DMS153 treated with DMSO at 0.1 percent for 48 hours (cell line): ENCODE data around the gene PDS5B.
"Not testable (repeated sequence)": the region's sequence is repeated elsewhere in the genome, so short reads cannot be mapped to it uniquely, and the experiment has no call there.

Experiments used
- DNase-seq: peaks from one replicate; lab custom pipeline; 2025; ENCODE audit not compliant: unreplicated experiment; lab: John Stamatoyannopoulos, UW

Gene PDS5B

DNA sequence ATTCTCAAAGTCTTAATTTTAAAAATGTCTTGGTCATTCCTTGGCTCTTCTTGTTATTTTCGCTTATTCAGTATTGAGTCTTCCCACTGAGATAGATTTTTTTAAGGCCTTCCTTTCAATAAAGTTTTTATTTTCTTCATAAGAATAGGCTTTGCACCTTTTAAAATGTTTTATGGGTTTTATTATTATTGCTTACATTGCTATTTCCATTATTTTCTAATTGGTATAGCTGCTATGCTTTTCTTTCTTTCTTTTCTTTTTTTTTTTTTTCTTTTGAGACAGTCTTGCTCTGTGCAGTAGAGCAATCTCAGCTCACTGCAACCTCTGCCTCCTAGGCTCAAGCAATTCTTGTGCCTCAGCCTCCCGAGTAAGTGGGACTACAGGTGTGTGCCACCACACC, 195.7 kb downstream of the PDS5B start:
- no peak for DNase-seq

- no peak for DNase-seq
These were observed 196.8 kb downstream of the PDS5B start for GRCh38 chr13:32783067-32783466.

DNA sequence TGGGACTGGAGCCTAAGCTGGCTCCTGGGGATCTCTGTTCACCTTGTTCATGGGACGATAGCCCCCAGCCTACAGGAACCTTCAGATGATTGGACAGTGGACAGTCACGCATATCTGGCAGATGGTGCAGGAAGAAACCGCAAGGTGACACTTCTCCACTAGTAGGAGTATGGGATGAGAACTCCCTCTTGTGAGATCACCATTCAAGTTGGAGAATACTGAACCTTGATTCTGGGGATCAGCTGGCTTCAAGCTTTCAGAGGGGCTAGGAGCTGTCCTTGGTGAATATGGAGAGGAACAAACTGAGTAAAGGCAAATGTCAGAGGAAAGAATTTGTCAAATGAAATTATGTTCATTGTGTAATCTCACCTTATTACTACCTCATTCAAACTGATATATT, 204.5 kb downstream of the PDS5B start:
- DNase-seq: no peak

- no peak for DNase-seq
These were observed 205.4 kb downstream of the PDS5B start for GRCh38 chr13:32791545-32792172.

GRCh38 chr13:32796754-32797153, 210.5 kb downstream of the PDS5B start:
- no peak for DNase-seq

GRCh38 chr13:32802159-32802558, 215.9 kb downstream of the PDS5B start:
- DNase-seq: no peak

GRCh38 chr13:32804673-32805230, 218.5 kb downstream of the PDS5B start:
- DNase-seq: no peak

DNA sequence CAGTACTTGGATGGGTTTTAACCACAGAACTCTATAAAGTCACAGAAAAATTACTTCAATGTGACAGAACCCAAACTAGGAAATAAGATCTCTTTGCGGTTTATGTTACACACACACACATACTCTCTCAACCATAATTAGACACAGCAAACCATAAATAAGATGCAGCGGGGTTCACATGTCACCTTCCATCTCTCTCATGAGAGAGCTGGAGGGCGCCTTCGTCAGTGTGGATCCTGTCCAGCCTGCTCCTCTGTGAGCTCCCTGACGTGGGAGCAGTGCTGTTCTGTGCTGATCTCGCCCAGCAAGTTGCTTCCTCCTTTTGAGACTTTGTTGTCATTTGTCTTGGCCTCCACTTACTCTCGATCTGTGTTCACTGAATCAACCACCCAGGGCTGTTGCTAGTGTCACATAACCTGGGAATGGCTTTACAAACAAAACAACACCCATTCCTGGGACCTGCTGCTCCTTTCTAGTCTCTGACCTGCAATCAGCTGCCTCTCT, 225.1 kb downstream of the PDS5B start:
- no peak for DNase-seq

DNA sequence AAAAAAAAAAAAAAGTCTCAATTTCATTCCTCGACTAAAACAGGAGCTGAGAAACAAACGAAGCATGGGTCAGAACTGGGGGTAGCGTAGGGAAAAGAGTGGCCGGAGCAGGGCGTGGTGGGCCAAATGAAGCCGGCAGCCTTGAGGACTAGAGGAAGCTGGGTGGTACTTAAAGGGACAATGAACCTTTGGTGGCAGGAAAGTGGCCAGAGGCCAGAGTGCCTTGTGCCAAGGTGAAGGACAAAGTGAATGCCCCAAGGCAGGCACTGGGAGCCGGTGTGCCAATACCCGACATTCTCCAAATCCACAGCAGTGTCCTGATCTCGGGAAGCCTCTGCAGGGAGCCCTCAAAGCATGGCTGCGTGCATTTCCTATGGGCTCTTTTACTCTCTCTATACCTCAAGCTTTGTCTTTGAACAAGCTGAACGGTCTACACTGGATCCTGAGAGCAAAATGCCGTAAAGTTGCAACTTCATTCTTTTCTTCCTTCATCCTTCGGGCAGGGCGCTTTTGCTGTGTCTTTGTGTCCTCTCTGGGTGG, 235.0 kb downstream of the PDS5B start:
- DNase-seq: no peak

GRCh38 chr13:32822771-32823170, 236.5 kb downstream of the PDS5B start:
- no peak for DNase-seq

DNA sequence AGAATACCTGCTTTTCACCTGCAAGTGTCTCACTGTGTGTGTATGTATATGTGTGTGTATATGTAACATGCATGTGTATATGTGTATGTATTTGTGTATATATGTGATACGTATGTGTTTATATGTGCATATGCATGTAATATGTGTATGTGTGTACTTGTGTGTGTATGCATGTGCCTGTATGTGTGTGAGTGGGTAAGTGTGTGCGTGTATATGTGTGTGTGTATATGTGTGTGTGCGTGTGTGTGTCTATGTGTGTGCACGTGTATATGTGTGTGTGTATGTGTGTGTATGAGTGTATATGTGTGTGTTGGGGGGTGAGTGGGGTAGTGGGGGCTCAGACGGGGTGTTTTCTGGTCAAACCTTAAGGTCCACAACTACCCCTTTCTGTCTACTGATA, 237.3 kb downstream of the PDS5B start:
- no peak for DNase-seq

DNA sequence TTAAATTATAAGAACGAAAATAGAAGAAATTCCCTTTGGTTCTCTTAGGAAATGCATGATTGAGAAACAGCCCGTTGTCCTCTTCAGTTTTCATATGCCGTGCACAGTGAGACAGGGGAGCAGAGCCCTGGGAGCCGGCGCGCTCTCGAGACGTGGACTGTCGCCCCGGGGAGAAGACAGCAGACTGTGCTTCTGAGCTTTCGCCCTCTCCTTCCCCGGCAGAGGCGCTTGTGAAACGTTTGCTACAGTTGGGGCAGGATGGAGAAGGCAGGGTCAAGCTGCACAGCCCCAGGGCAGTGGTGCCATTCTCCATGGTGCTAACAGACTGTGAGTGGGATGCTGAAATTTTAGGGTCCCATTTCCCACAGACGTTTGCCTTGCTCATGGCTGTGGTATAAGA, 237.8 kb downstream of the PDS5B start:
- DNase-seq: no peak

GRCh38 chr13:32824675-32825074, 238.4 kb downstream of the PDS5B start:
- no peak for DNase-seq

DNA sequence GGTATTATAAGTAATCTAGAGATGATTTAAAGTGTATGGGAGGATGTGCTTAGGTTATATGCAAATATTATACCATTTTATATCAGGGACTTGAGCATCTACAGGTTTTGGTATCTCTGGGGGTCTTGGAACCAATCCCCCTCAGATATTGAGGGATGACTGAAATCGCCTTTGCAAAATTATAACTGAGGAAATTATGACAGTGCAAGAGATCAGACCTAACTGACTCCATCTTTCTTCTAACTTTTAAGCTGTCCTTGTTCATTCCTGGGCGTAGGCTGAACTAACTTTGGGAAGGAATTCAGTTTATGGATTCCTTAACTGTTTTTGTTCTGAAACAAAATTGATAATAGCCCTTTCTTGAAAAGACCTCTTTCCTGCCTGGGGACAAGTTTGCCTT, 239.2 kb downstream of the PDS5B start:
- DNase-seq: no peak

GRCh38 chr13:32826372-32826771, 240.1 kb downstream of the PDS5B start:
- not testable (repeated sequence) for DNase-seq
